Lower leg skin (tissue), 4 donors: ENCODE data around the gene TXLNB. TPM values are rescaled to one million over a fixed set of nuclear protein-coding genes. Genes with fewer than 3 reads are reported as not detected.

Source experiments
- DNase-seq, 2 donors: peaks; one replicate each; pipeline ENCODE4 v3.0.0-alpha.2; 2019; ENCODE audit warnings: low spot score in 2 of 2
- H3K4me3 ChIP-seq: fragments of 200-600 bp; sonication (generic); 2 replicates; pipeline ENCODE4 v1.5.1; 2017; ENCODE audit warnings: mild to moderate bottlenecking, low read depth; ENCODE audit not compliant: poor library complexity, severe bottlenecking
- POLR2A ChIP-seq, 2 donors: fragments of 450-650 bp; IDR thresholded peaks; one replicate each; pipeline ENCODE4 v1.6.1; 2016 to 2017; ENCODE audit warnings: antibody characterized with exemption in 2 of 2, mild to moderate bottlenecking in 1 of 2, moderate library complexity in 1 of 2
- WGBS, 2 donors: methylation state at CpG; one replicate each; pipeline ENCODE4 v1.1.5; 2018; 5-methylcytosine and 5-hydroxymethylcytosine counted together
- intact Hi-C: fragments of 100-400 bp; cut with DNase I; formaldehyde crosslinking; loops from one replicate; pipeline ENCODE4 v1.15.0; 2023; ENCODE audit warnings: low total_unique reads
- total RNA-seq, 4 donors: library from RNA; depleted of rRNA; stranded (reverse); fragments of >200 nt; gene quantifications; one replicate each; pipeline ENCODE4 v1.1.0, GENCODE V29; 2016
- TF ChIP-seq, protein P1 (sequence below), 3 donors: fragments of 450-650 bp; IDR thresholded peaks; one replicate each; pipeline ENCODE4 v1.5.1; 2016; ENCODE audit warnings: antibody characterized with exemption in 3 of 3, mild to moderate bottlenecking in 3 of 3, moderate library complexity in 2 of 3

TXLNB gene
- total RNA-seq, 4 donors from 2014 or later = 0.27 to 0.29 TPM; not detected in 2

DNA sequence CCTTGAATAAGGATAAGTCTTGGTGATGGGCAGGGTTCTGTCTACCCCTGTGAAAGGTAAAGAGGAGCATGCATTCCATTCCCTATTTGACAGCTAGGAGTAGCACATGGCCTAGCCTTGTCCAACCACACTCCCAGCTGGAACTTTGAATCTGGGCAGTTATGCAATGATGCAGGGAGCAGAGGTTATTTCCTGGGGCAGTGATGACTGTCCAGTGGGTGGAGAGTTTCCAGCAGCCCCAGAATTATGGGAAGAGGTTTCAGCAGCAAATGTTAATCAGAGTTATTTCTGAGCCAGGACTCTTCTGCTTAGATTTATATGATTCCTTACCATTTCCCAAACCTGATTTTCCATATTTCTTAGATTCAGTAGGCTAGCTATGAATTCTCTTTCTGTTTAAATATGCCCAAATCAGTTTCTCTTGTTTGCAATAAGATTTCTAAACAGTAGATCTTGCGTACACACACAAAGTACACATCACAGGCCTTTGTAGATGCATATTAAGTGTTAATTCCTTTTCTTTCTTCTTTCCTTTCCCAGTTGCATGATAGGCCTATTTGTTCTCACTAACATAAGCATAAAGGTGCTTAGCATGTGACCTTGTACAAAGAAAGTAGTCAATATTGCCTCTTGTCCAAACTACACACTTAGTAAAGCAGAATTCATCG, 17.3 kb upstream of the TXLNB start:
- no peak overlapping the region for H3K4me3 ChIP-seq
- intact Hi-C loops = no loop called here
- no peak for TF ChIP-seq POLR2A (IDR thresholded peaks at IDR 0.05)
- TF ChIP-seq, protein P1, sequence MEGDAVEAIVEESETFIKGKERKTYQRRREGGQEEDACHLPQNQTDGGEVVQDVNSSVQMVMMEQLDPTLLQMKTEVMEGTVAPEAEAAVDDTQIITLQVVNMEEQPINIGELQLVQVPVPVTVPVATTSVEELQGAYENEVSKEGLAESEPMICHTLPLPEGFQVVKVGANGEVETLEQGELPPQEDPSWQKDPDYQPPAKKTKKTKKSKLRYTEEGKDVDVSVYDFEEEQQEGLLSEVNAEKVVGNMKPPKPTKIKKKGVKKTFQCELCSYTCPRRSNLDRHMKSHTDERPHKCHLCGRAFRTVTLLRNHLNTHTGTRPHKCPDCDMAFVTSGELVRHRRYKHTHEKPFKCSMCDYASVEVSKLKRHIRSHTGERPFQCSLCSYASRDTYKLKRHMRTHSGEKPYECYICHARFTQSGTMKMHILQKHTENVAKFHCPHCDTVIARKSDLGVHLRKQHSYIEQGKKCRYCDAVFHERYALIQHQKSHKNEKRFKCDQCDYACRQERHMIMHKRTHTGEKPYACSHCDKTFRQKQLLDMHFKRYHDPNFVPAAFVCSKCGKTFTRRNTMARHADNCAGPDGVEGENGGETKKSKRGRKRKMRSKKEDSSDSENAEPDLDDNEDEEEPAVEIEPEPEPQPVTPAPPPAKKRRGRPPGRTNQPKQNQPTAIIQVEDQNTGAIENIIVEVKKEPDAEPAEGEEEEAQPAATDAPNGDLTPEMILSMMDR (IDR thresholded peaks at IDR 0.05) = no peak
- DNase-seq = no peak
- WGBS, 2 donors = 97 to 98% methylated on average over 2 of the region's 2 CpGs

DNA sequence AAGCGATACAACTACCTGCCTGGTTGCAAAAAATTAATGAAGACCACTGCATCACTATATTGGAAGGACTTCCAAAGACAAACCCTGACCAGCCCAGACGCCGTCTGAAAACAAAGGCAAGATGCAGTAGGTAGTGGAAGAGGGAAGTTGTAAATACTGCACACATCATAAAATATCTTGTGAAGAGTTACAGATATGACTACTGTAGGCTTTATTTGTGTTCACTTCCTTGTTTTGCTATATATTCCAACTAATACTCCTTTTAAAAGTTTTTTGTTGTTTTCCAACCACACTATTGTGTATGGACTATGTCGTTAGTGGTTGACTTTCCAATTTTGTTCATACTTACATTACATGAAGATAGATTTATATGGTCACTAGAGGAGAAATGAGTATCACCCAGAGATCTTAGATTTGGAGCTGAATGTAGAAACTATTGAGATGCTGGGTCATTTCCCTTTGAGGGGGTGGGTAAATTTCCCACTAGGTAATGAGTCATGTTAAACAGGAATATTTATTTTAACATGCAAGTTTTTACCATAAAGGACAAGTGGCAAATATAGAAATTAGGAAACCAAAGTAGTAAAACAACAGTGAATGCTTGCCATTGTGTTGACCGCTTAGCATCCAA, 16.6 kb upstream of the TXLNB start:
- intact Hi-C loops = no loop called here
- 69 to 79% methylated on average over 5 of the region's 5 CpGs for WGBS, 2 donors
- no peak overlapping the region for H3K4me3 ChIP-seq
- TF ChIP-seq, protein P1 (IDR thresholded peaks at IDR 0.05) = no peak
- no peak for TF ChIP-seq POLR2A (IDR thresholded peaks at IDR 0.05)
- DNase-seq = no peak

DNA sequence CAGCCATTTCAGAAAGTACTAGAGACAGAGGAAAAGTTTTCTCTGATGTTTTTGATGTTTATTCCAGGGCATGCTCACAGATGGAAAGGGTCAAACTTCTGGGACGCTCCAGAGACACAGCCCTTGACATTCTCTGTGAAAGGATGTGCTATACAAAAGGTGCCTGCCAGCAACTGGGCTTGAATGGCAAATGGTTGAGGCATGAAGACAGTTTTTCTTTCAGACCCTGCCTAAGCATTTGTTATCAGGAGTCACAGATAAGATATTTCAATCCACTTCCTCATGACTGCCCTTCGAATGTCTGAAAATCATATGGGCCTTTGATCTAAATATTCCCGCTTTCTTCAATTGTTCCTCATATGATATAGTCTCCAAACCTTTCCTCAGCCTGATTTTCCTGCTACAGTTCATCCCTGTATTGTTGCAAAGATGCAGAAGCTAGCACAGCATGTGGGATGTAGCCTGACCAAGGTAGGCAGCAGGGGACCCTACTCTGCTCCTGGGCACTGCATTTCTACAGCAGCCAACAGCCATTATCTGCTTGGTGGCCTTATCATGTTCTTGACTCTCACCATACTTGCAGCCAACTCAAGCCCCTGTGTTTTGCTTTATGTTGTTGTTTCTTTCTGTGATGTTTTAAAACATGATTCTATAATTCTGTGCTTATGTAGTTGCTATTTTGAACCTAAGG, 14.6 kb upstream of the TXLNB start:
- H3K4me3 ChIP-seq = no peak overlapping the region
- intact Hi-C loops = no loop called here
- DNase-seq = no peak
- TF ChIP-seq POLR2A (IDR thresholded peaks at IDR 0.05) = no peak
- TF ChIP-seq, protein P1 (IDR thresholded peaks at IDR 0.05) = no peak
- WGBS, 2 donors = 81 to 86% methylated on average over 3 of the region's 3 CpGs

DNA sequence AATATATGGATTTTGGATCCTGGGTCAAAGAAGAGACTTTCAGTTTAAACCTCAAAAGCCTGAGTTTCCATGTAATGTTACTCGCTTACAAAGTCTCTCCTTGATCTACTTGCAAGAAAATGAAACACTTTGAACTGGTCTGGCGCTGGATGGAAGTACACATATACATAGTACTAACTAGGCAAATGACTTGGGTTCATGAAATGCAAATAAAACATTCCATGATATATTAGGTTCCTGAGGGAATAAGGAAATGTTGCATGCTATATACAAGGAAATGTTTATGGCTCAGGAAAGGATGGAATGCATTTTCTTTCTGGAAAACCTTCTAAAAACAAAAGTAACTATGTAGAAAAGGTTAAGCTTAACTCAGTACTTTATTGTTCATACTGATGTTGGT, 11.4 kb upstream of the TXLNB start:
- TF ChIP-seq, protein P1 (IDR thresholded peaks at IDR 0.05) = no peak
- TF ChIP-seq POLR2A (IDR thresholded peaks at IDR 0.05) = no peak
- intact Hi-C loops = no loop called here
- no peak overlapping the region for H3K4me3 ChIP-seq
- DNase-seq = no peak
- 87 to 89% methylated on average over 2 of the region's 2 CpGs for WGBS, 2 donors

- TF ChIP-seq, protein P1 (IDR thresholded peaks at IDR 0.05) = no peak
- no peak for TF ChIP-seq POLR2A (IDR thresholded peaks at IDR 0.05)
- H3K4me3 ChIP-seq = no peak overlapping the region
- no peak for DNase-seq
- intact Hi-C loops = loop anchor here (10.0 kb wide), 1 partner anchor 57 kb away; no protein-coding TSS in a partner anchor
These were observed 6.1 kb upstream of the TXLNB start for GRCh38 chr6:139297921-139298320.
